Mesothelial cell of epicardium (in vitro differentiated cells): Measurements from ENCODE around the gene TMEM45B. TPM values are rescaled to one million over a fixed set of nuclear protein-coding genes. Genes with fewer than 3 reads are reported as not detected.

Source experiments
- DNase-seq, 2 experiments: peaks; one replicate each; pipeline ENCODE4 v3.0.0; 2021; ENCODE audit warnings: low spot score in 2 of 2; ENCODE audit not compliant: unreplicated experiment in 2 of 2
- H3K27ac Mint-ChIP-seq: 2 replicates; pipeline ENCODE4 v1.8.0; 2021; ENCODE audit warnings: mixed read lengths
- H3K27me3 Mint-ChIP-seq: 2 replicates; pipeline ENCODE4 v1.8.0; 2021; ENCODE audit warnings: low read depth, mixed read lengths
- H3K36me3 Mint-ChIP-seq: 2 replicates; pipeline ENCODE4 v1.8.0; 2021; ENCODE audit warnings: mixed read lengths
- H3K4me1 Mint-ChIP-seq: 2 replicates; pipeline ENCODE4 v1.8.0; 2021; ENCODE audit warnings: mixed read lengths
- H3K4me3 Mint-ChIP-seq: 2 replicates; pipeline ENCODE4 v1.8.0; 2021; ENCODE audit warnings: mild to moderate bottlenecking, moderate library complexity, mixed read lengths
- H3K9me3 Mint-ChIP-seq: 2 replicates; pipeline ENCODE4 v1.8.0; 2021; ENCODE audit warnings: mixed read lengths
- total RNA-seq: library from RNA; stranded (reverse); gene quantifications from 3 replicates; pipeline ENCODE4 v1.2.1, GENCODE V29; 2021
- TF ChIP-seq, protein P1 (sequence below): fragments of 200-600 bp; sonication (generic); IDR thresholded peaks from one replicate; pipeline ENCODE4 v1.5.0; 2021; ENCODE audit warnings: antibody characterized with exemption; ENCODE audit not compliant: unreplicated experiment

The TMEM45B gene
- total RNA-seq, 1 donor from 2014 or later: 0.80 TPM

DNA sequence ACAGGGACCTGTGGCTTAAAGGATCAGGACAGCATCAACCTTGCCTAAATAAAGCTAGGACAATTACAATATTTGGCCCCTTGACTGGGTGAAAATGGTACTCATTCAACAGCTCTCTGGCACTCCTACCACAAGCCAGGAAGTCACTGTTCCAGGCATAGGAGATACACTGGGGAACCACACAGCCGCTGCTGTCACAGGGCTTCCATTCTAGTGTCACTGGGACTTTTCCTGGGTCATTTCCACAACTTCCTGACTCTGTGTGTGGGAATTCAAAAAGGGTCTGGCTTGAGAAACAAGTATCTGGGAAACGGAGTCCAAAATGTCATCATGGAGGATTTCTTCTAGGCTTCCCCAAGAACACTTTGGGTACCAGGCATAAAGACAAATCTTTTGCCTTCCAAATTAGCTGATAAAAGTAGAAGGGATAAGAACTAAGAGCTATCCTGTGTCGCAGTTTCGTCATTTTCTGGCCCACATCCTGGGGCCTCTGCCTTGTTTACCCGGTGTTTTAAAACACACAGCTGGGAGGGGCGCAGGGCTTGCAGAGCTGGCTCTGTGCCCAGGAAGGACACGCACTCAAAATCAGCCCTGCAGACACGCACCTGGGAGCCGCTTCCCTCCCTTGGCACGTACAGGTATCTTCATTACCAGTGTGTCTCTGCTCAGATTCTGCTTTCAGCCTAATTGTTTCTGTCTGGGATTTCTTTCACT is 38.0 kb downstream of the TMEM45B start:
- no peaks in the 10 kb centered on the region for H3K27me3 Mint-ChIP-seq
- peaks cover 21% of the 10 kb centered on the region for H3K4me1 Mint-ChIP-seq
- no peak overlapping the region for H3K4me3 Mint-ChIP-seq
- TF ChIP-seq, protein P1, sequence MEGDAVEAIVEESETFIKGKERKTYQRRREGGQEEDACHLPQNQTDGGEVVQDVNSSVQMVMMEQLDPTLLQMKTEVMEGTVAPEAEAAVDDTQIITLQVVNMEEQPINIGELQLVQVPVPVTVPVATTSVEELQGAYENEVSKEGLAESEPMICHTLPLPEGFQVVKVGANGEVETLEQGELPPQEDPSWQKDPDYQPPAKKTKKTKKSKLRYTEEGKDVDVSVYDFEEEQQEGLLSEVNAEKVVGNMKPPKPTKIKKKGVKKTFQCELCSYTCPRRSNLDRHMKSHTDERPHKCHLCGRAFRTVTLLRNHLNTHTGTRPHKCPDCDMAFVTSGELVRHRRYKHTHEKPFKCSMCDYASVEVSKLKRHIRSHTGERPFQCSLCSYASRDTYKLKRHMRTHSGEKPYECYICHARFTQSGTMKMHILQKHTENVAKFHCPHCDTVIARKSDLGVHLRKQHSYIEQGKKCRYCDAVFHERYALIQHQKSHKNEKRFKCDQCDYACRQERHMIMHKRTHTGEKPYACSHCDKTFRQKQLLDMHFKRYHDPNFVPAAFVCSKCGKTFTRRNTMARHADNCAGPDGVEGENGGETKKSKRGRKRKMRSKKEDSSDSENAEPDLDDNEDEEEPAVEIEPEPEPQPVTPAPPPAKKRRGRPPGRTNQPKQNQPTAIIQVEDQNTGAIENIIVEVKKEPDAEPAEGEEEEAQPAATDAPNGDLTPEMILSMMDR: no peak
- no peaks in the 10 kb centered on the region for H3K9me3 Mint-ChIP-seq
- peaks cover 2% of the 10 kb centered on the region for H3K36me3 Mint-ChIP-seq
- peak; percentile 34 to 74 for DNase-seq
- peak overlapping the region; percentile 85 for H3K27ac Mint-ChIP-seq

DNA sequence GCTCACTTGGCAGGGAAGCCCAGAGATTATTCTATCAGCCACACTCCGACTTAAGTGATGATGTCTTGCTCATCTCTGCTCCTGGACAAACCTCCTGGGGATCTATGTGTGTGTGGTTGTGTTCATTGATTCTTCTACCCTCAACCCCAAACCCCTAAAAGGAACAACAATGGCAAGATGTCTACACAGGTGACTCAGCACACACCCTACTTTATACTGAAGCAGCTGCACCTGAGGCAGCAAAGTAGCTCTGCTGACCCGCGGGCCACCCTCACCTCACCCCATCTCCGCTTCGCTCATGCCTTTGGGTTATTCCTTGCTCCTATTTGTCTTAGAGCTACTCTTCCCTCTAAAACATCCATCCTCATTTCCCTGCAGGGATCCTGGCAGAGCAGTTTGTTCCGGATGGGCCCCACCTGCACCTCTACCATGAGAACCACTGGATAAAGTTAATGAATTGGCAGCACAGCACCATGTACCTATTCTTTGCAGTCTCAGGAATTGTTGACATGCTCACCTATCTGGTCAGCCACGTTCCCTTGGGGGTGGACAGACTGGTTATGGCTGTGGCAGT is 38.7 kb downstream of the TMEM45B start:
- TF ChIP-seq, protein P1: no peak
- Mint-ChIP-seq H3K4me1 (peaks cover 21% of the 10 kb centered on the region), H3K27me3 (no peaks in the 10 kb centered on the region), H3K4me3 (no peak overlapping the region), H3K27ac (peak overlapping the region; percentile 85), H3K9me3 (no peaks in the 10 kb centered on the region), H3K36me3 (peaks cover 4% of the 10 kb centered on the region)
- no peak for DNase-seq

DNA sequence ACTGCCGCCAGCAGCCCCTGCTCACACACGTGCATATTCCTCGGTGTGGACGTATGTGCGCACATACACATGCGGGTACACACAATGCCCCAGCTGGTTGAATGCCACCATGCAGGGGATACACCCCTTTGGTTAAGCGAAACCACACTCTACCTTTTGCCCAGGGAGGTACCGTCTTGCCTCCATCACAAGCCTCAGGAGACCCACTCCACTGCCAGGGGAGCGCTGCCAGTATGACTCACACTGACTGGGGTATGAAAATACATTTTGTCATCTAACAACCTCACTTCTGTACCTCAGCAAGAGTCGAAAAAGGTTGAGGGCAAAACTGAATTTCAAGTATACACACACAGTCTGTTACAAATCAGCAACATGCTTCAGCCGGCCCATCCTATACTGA is 39.4 kb downstream of the TMEM45B start:
- DNase-seq: no peak
- H3K4me1 Mint-ChIP-seq: peaks cover 21% of the 10 kb centered on the region
- H3K9me3 Mint-ChIP-seq: no peaks in the 10 kb centered on the region
- H3K4me3 Mint-ChIP-seq: no peak overlapping the region
- no peaks in the 10 kb centered on the region for H3K27me3 Mint-ChIP-seq
- no peak overlapping the region for H3K27ac Mint-ChIP-seq
- H3K36me3 Mint-ChIP-seq: peaks cover 8% of the 10 kb centered on the region
- TF ChIP-seq, protein P1: no peak

DNA sequence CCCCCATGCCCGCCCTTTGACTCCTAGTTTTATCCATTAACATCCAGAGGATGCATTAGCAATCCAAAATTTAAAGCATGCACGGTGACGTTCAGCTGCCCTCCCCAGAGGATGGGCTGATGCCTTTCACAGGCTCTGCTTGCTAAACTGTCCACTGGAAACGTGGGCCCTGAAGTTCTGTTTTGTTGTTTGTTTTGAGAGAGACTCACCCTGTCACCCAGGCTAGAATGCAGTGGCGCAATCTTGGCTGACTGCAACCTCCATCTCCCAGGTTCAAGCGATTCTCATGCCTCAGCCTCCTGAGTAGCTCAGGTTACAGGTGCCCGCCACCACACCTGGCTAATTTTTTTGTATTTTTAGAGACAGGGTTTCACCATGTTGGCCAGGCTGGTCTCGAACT is 40.4 kb downstream of the TMEM45B start:
- TF ChIP-seq, protein P1: no peak
- H3K27ac Mint-ChIP-seq: no peak overlapping the region
- no peaks in the 10 kb centered on the region for H3K9me3 Mint-ChIP-seq

DNA sequence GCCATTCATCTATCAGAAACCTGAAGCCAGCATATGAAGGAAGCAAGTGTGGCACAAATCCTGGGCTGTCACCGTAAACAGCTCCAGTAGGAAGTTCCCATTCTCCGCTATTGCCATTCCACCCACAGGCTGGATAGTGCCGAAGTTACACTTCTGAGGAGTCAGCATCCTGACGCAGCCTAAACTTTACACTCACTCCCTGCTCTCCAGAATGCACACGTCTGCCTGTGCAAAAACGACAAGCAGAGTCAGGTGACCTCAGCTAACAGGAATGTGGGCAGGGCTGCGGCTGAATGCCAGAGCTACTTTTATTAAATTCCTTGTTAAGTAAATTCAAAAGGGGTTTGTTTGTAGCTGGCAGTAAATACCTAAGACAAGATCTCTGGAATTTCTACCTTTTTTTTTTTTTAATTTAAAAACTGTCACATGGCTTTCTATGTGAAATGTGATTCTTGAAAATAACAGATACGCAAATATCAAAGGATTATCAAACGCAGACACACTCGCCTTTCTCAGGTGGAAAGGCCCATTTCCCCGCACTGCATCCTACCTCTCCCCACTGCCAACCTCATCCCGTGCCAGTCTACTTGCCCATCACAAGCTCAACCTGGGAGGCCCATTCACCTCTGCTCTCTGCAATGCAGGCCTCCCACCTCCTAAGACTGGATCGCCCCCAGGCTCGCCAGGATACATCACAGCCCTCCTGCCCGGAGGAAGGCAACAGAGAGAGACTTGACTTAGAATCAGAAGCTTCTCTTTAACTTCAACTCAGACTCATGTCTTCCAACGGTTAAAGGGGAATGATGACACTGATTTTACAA is 46.3 kb downstream of the TMEM45B start:
- Mint-ChIP-seq H3K4me3 (peak overlapping the region; percentile 18), H3K36me3 (peaks cover 39% of the 10 kb centered on the region), H3K27me3 (no peaks in the 10 kb centered on the region), H3K4me1 (peaks cover 27% of the 10 kb centered on the region), H3K9me3 (no peaks in the 10 kb centered on the region), H3K27ac (peak overlapping the region; percentile 98)
- TF ChIP-seq, protein P1: no peak
- DNase-seq: peak; percentile 64 to 86

More for the DNA sequence above, 40.4 kb downstream of the TMEM45B start:
- no peak for DNase-seq
- Mint-ChIP-seq H3K4me1 (peaks cover 21% of the 10 kb centered on the region), H3K36me3 (peaks cover 8% of the 10 kb centered on the region), H3K27me3 (no peaks in the 10 kb centered on the region), H3K4me3 (no peak overlapping the region)
